RKO (cell line): Measurements from ENCODE around the gene SLC2A1.
A peak's percentile ranks its signal among the peaks of the same experiment; 100 is the strongest.

Experiments used
- DNase-seq: peaks from one replicate; pipeline ENCODE4 v3.0.0-alpha.2; 2016; ENCODE audit warnings: low spot score

SLC2A1 gene

DNA sequence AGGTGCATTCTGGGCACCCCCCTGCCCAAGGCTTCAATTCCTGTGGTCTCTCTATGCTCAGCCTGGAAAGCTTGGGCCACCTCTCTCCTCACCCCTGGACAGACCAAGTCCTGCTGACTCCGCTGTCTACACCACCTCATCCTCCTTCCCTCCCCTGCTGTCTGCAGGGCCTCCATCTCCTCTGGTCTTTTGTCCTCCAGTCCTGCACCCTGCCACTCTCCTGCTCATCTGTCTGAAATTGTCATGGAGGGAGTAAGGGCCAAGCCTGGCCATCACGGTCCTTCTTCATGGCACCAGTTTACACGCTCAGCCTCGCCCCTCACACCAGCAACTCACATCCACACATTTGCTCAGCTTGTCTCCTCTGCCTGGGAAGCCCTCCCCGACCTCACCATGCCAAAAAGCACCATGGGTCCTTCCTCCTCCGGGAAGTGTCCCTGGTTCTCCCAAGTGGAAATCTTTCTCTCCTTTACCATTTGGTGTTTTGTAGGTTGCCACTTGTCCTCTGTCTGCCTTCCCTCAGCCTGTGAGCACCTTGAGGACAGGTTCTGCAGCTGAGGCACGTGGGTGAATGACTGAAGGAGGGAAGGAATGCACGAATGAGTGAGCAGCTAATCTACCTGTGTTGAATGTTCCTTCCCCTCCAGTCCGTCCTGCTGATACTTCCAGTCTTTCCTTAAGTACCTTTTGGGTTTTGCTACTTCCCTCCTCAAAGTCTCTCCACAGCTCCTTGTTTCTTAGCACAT is 2.1 kb upstream of the SLC2A1 start:
- no peak for DNase-seq

DNA sequence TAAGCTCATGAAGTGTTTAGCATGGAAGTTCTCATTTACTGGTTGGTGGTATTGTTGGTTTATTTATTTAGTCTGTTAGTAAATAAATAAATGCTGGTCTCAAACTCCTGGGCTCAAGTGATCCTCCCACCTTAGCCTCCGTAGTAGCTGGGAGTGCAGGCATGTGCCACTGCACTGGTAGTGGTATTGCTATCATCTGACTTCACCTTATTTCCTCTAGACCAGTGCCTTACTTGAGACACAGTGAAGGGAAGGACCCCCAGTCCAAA is 1.4 kb upstream of the SLC2A1 start:
- no peak for DNase-seq

GRCh38 chr1:42957880-42958487 is 684 bp downstream of the SLC2A1 start:
- peak; percentile 72 for DNase-seq

GRCh38 chr1:42957229-42957879 is 1.3 kb downstream of the SLC2A1 start:
- DNase-seq: no peak

DNA sequence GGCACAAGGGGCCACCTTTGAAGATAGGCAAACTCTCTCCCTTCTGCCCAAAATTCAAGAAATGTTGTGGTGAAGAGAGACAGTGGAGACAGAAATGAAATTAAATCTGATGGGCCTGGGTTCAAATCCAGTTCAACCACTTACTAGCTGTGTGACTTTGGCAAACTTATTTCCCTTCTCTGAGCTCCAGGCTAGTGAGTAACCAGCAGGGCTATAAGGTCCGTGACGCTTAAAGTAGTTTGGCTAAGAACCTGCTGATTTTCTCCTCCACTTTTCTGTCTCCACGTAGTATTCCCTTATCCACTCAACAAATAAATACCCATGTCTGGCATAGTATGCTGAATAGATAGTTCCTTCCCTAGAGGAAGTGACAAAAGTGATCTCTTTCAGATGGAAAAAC is 1.9 kb downstream of the SLC2A1 start:
- peak; percentile 59 for DNase-seq

DNA sequence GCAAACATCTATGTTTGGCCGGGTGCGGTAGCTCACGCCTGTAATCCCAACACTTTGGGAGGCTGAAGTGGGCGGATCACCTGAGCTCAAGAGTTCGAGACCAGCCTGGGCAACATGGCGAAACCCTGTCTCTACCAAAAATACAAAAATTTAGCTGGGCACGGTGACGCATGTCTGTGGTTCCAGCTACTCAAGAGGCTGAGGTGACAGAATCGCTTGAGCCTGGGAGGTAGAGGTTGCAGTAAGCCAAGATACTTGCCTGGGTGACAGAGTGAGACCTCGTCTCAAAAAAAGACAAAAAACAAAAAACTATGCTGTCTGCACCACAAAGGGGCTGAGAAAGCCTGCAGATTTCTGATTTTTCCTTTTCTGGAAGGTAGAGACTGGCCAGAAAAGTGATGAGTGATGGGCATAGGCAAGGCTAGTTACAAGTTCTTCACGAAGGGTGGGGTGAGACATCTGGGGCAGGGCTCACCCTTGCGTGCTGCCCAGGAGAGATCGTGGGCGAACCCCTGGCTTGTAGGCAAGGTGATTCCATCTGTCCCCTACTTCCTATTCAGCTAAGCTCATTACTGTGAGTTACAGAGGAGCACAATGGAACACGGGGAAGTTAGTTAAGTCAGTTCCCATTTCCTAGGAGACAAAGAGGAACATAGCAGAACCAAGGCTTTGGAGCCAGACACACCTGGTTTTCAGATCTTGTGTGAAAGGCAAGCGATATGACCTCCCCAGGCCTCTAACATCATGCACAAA is 3.2 kb downstream of the SLC2A1 start:
- DNase-seq: no peak

DNA sequence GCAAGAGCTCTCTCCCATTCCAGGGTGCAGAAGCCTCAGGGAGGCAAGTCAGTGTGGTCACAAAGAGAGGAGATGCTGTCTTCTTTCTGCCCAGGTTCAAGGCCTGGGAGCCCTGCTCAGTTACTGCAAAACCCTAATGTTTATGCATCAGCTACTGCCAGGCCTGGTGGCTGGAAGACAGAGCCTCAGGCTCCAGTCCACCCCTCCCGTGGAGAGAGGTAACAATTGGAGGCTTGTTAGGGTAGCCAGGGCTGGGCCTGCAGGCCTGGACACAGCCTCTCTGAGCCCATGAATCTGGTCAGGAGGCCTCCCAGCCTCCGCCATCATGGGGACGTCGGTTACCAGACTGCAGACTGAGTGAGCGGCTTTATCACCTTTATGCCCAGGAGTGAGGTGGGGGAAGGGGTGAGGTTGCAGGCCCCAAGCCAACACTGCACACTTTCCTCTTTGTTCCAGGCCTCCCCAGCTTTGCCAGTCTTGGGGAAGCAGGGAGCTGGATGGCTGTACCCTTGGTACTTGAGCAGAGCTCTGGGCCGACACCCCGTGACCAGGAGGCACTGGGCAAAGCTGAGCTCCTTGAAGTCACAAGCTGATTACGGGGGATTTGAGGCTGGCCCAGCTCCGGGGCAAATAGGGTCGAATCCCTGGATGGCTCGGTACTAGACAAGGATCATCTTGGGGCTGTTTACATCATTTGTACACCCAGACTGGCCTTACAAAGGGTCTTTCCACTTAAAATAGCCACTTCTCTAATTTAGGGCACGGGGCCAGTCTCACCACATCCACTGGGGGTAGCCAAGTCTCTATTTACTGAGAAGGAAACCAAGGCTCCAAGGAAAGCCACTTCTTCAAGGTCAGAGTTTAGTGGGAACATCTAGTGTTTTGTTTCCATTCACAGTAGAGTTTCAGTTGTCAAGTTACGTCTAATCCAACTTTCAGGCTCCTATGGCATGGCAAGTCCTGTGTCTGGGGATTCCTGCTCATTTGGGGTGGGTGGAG is 5.2 kb downstream of the SLC2A1 start:
- DNase-seq: no peak

DNA sequence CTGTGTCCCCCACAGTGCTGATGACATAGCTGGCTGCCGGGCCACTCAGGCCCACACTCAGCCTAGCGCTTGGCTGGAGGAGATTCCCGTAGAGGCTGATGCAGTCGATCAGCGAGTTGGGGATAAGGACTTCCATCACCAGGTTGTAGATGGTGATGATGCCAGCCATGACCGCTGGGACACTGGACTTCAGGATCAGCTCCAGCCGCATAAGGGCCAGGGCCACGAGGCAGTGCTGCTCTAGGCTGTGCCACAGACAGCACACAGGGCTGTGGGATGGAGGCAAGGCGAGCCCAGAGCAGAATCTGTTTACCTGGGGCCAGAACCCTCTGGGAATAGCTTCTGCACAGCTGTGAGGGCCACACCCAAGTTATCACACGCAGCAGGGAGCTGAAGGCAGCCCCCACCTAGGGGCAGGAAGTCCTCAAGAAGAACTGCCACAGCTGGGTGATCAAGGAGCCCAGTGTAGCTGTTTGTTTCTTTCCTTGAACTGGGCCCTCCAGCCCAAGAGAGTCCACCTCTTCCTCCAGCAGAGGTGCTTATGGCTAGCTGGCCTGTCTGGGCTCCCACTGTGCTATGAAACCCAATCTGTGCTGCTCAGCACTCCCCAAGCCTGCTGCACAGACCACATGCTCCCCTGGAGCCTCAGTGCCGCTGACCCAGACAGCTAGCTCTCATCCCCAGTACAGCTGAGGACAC is 6.2 kb downstream of the SLC2A1 start:
- no peak for DNase-seq

DNA sequence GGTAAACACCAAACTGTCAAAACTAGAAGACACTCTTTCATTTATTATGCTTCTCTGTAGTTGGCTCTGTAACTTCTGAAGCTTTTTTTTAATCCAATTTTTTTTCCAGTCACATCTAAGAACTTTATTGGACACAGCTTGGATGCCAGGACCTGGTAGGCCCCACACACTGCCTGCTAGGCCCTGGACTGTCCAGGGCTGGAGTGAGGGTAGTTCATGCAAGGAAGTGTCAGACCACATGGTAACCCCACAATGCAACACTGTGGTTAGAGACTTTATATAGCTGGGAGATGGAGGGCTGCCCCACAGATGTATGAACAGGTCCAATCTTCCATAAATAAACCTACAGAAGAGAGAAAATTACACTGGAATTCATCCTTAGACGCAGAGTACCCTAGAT is 7.1 kb downstream of the SLC2A1 start:
- DNase-seq: no peak

GRCh38 chr1:42950116-42950481 is 8.6 kb downstream of the SLC2A1 start:
- no peak for DNase-seq

DNA sequence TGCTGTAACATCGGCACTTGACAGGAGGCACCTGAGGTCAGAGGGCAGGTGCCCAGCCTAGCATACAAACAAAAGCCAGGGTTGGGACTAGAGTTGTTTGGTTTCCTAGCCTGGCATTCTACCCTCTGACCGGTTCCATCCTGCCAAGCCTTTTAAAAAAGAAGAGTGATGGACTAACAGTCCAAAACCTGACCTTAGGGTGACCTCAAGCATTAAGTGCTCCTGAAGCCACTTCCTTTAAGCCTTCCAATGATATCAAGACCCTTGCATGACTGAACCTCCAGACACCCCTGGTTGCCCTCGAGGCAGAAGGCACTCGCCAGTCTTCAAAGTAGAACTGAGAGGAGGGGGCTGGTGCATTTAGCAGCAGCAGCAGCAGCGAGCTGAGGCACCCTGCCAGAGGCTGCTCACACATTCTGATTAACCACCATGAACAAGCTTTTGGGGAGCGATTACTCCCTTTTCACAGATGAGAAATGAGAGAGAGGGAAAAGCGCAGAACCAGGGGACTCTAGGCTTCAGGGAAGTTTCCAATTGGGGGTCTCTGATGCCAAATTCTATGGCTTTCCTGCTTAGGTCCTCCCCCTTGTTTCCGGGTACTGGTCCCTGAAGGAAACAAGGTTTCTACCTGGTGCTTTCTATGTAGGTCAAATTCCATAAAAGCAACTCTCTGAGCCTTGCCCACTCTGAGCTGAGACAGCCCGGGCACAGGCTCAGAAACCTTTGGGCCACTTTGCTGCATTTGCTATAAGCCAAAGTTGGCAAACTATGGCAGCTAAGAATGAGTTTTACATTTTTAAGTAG is 9.2 kb downstream of the SLC2A1 start:
- DNase-seq: no peak

GRCh38 chr1:42947965-42948732 is 10.5 kb downstream of the SLC2A1 start:
- DNase-seq: no peak

DNA sequence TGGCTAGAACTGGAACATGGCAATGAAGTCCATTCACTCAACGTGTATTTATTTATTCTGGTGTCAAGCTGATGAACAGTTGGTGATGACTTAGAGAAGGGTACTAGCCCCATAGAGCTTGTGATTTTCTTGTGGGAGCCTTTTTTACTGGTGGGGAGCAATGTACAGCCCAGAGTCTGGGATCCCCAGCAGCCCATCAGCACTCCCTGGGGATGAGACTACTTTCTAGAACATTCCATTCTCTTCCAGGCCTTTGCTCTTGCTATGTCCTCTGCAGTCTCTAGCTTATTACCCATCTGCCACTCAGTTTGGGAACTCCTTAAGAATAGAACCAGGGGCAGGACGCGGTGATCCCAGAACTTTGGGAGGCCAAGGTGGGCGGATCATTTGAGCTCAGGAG is 11.6 kb downstream of the SLC2A1 start:
- no peak for DNase-seq

GRCh38 chr1:42946120-42946898 is 12.4 kb downstream of the SLC2A1 start:
- DNase-seq: no peak

DNA sequence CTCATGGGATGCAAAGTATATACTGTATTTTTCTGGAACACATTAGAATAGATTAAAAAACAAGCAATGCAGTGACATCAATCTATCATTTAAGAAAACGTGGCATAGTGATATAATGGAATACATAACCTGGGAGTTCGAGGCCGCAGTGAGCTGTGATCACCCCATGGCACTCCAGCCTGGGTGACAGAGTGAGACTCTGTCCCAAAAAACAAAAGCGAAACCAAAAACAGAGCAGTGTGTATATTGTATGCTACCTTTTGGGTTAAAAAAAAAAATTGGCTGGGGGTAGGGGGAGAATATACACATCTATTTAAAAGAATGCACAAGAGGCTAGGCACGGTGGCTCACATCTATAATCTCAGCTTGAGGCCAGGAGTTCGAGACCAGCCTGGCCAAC is 13.5 kb downstream of the SLC2A1 start:
- no peak for DNase-seq

DNA sequence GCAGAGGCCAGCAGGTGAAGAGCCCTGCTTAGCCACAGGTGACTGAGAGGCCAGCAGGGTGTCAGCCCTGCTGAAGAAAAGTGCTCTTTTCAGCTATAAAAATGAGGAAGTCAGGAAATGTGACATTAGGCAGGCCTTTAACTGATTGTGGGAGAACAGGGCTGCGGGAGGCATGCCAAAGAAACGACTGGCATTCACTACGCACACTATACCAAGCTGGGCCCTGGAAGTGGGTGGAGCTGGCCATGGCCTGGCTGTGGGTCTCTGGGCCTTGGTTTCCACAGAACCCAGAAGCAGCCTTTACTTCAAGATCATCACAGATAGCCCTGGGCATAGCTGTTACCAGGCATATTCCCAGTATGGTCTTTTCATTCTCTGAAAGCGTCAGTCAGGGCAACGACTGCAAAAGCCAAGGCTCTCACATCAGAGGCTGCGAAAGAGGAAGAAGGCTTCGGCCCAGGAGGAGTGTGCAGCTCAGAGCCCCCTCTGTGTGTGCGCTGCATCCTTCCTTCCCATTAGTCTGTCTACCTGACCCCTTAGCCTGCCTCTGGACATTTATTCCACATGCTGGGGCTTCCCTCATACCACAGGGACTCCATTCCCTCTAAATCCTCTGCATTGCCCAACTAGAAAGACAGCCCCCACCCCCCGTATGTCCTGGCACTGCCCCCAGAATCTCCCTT is 14.3 kb downstream of the SLC2A1 start:
- no peak for DNase-seq

DNA sequence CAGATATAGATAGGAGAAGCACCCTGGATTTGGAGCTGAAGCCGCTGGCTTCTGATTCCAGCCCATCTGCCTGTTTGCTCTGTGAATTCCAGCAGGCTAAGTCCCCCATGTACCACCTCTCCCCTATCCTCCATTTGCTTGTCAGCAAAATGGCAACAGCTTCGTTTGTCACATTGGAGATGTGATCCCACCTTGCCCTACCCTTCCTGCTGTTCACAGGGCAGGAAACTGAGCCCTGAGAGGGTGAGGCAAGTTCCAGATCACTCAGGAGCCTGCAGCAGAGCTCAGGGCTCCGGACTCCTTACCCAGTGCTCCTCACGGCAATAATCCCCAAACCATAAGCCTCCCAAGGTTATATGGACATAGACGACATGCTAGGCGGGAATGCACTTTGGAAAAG is 14.9 kb downstream of the SLC2A1 start:
- no peak for DNase-seq

DNA sequence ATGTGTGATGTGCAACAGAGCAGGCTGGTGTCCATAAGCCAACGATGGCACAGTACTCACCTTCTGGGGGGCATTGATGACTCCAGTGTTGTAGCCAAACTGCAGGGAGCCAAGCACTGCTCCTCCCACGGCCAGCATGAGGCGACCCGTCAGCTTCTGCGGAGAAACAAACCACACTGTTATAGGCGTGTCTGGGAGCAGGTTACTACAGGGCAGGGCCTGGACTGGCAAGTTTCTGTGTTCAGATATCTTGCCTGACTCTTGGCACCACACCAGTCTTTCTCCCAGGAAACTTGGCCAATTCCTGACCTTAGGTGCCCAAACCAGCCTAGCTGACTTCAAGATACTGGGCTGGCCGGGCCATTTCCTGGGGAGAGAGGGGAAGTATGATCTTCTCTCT is 15.5 kb downstream of the SLC2A1 start:
- no peak for DNase-seq
